CD14-positive monocyte (primary cell): ENCODE measurements around the gene HES2. TPM values are rescaled to one million over a fixed set of nuclear protein-coding genes. Genes with fewer than 3 reads are reported as not detected.
A peak's percentile ranks its signal among the peaks of the same experiment; 100 is the strongest.
"Not testable (repeated sequence)": the region's sequence is repeated elsewhere in the genome, so short reads cannot be mapped to it uniquely, and the experiment has no call there.

Experiments
- DNase-seq, 3 donors: peaks; one replicate each; pipeline ENCODE4 v3.0.0-alpha.2; 2011 to 2022
- H2AFZ ChIP-seq: 2 replicates; pipeline ENCODE4 v1.6.0; 2012; ENCODE audit warnings: mild to moderate bottlenecking, low read depth, low read length, inconsistent platforms; ENCODE audit not compliant: insufficient read depth, poor library complexity, severe bottlenecking
- H3K27ac ChIP-seq, 2 donors: 1 replicate in 1 of 2; 2 replicates in 1 of 2; pipeline ENCODE4 v1.5.1; 2012 to 2013; ENCODE audit warnings: low read length in 2 of 2, control low read depth in 1 of 2, inconsistent platforms in 1 of 2, low read depth in 1 of 2, mild to moderate bottlenecking in 1 of 2
- H3K27me3 ChIP-seq, 2 donors: one replicate each; pipeline versions ENCODE4 v1.6.0 to v1.6.1; 2011 to 2013; ENCODE audit warnings: low read length in 2 of 2; ENCODE audit not compliant: control insufficient read depth in 2 of 2, insufficient read depth in 2 of 2
- H3K36me3 ChIP-seq, 2 donors: replicated peaks in 1 of 2; 1 replicate in 1 of 2; 2 replicates in 1 of 2; pipeline versions ENCODE4 v1.5.1 to v1.6.1; 2012 to 2013; ENCODE audit warnings: low read length in 2 of 2, control low read depth in 1 of 2, inconsistent platforms in 1 of 2, mild to moderate bottlenecking in 1 of 2; ENCODE audit not compliant: insufficient read depth in 2 of 2, control insufficient read depth in 1 of 2
- H3K4me1 ChIP-seq, 2 donors: 1 replicate in 1 of 2; 2 replicates in 1 of 2; pipeline versions ENCODE4 v1.5.1 to v1.6.1; 2012 to 2013; ENCODE audit warnings: low read length in 2 of 2, control low read depth in 1 of 2, inconsistent platforms in 1 of 2, mild to moderate bottlenecking in 1 of 2, moderate library complexity in 1 of 2; ENCODE audit not compliant: insufficient read depth in 2 of 2, control insufficient read depth in 1 of 2
- H3K4me2 ChIP-seq: replicated peaks from 2 replicates; pipeline ENCODE3; 2012; ENCODE audit warnings: low read length, moderate library complexity, mild to moderate bottlenecking; ENCODE audit not compliant: poor library complexity, severe bottlenecking; ENCODE audit errors: extremely low read depth
- H3K4me3 ChIP-seq, 3 experiments: fragments of 200-600 bp in 1 of 3; sonication (generic) in 1 of 3; replicated peaks in 1 of 3; 1 replicate in 2 of 3; 2 replicates in 1 of 3; pipeline ENCODE4 v1.5.1; 2011 to 2013; ENCODE audit warnings: low read length in 3 of 3, mild to moderate bottlenecking in 3 of 3, control low read depth in 2 of 3, low read depth in 2 of 3, inconsistent platforms in 1 of 3, moderate library complexity in 1 of 3
- H3K79me2 ChIP-seq: 2 replicates; pipeline ENCODE4 v1.6.0; 2012; ENCODE audit warnings: mild to moderate bottlenecking, control low read depth, inconsistent platforms, low read length, moderate library complexity; ENCODE audit not compliant: insufficient read depth
- H3K9ac ChIP-seq: 2 replicates; pipeline ENCODE4 v1.6.0; 2017; ENCODE audit warnings: low read length, mild to moderate bottlenecking; ENCODE audit not compliant: insufficient read depth, poor library complexity, severe bottlenecking
- H3K9me3 ChIP-seq, 2 donors: replicated peaks in 1 of 2; 1 replicate in 1 of 2; 2 replicates in 1 of 2; pipeline versions ENCODE4 v1.5.1 to v1.6.1; 2012 to 2013; ENCODE audit warnings: low read length in 2 of 2, control low read depth in 1 of 2; ENCODE audit not compliant: control insufficient read depth in 1 of 2, insufficient read depth in 1 of 2
- H4K20me1 ChIP-seq: 2 replicates; pipeline ENCODE4 v1.6.0; 2012; ENCODE audit warnings: mild to moderate bottlenecking, low read length, control low read depth, moderate library complexity; ENCODE audit not compliant: insufficient read depth
- H3K27ac Mint-ChIP-seq, 7 donors: one replicate each; pipeline ENCODE4 v1.8.0; 2020; ENCODE audit warnings: mild to moderate bottlenecking in 7 of 7, mixed read lengths in 7 of 7, moderate library complexity in 6 of 7, inconsistent platforms in 2 of 7
- H3K27me3 Mint-ChIP-seq, 3 donors: one replicate each; pipeline ENCODE4 v1.8.0; 2021 to 2022; ENCODE audit warnings: low read depth in 3 of 3, mild to moderate bottlenecking in 3 of 3, mixed read lengths in 3 of 3, moderate library complexity in 3 of 3, inconsistent platforms in 1 of 3
- H3K36me3 Mint-ChIP-seq, 2 donors: one replicate each; pipeline ENCODE4 v1.8.0; 2020; ENCODE audit warnings: mixed read lengths in 2 of 2, inconsistent platforms in 1 of 2, mild to moderate bottlenecking in 1 of 2
- H3K4me1 Mint-ChIP-seq: one replicate; pipeline ENCODE4 v1.8.0; 2020; ENCODE audit warnings: mild to moderate bottlenecking, mixed read lengths
- H3K4me3 Mint-ChIP-seq, 2 donors: one replicate each; pipeline ENCODE4 v1.8.0; 2020; ENCODE audit warnings: mild to moderate bottlenecking in 2 of 2, mixed read lengths in 2 of 2, moderate library complexity in 1 of 2
- H3K9me3 Mint-ChIP-seq, 7 donors: one replicate each; pipeline ENCODE4 v1.8.0; 2020 to 2022; ENCODE audit warnings: mixed read lengths in 7 of 7, mild to moderate bottlenecking in 6 of 7, moderate library complexity in 6 of 7, inconsistent platforms in 2 of 7
- CTCF ChIP-seq: fragments of 200-600 bp; IDR thresholded peaks from one replicate; pipeline ENCODE4 v1.8.0; 2022; ENCODE audit warnings: antibody characterized with exemption, mild to moderate bottlenecking
- WGBS: methylation state at CpG from one replicate; pipeline ENCODE4 v1.1.5; 2013; ENCODE audit warnings: missing lambda C conversion rate; ENCODE audit not compliant: insufficient coverage; 5-methylcytosine and 5-hydroxymethylcytosine counted together
- intact Hi-C, 2 donors: fragments of 100-400 bp; cut with micrococcal nuclease; formaldehyde crosslinking; loops; one replicate each; pipeline versions ENCODE4 v1.15.0 to v1.15.1; 2023
- polyA plus RNA-seq, 3 donors: library from polyadenylated mRNA; depleted of rRNA in 1 of 3; unstranded in 2 of 3; stranded (reverse) in 1 of 3; fragments of 300-500 nt in 2 of 3; fragments of >200 nt in 1 of 3; fragmentation: Illumina TruSeq in 2 of 3; gene quantifications; 1 replicate in 2 of 3; 2 replicates in 1 of 3; pipeline ENCODE4 v1.2.3, GENCODE V29; 2012 to 2021
- small RNA-seq: library from RNA; depleted of rRNA; stranded (forward); fragments of <200 nt; gene quantifications from one replicate; pipeline ENCODE3, GENCODE V24; 2012; ENCODE audit warnings: low read depth; ENCODE audit not compliant: insufficient read length

The HES2 gene
- polyA plus RNA-seq, 3 donors: not detected

GRCh38 chr1:6365047-6365446 lies 54.7 kb downstream of the HES2 start:
- TF ChIP-seq CTCF: no peak

GRCh38 chr1:6363085-6363884 lies 56.4 kb downstream of the HES2 start:
- H3K4me3 Mint-ChIP-seq, H3K36me3 Mint-ChIP-seq, H3K27me3 ChIP-seq, H3K9me3 ChIP-seq, H3K27me3 Mint-ChIP-seq, H2AFZ ChIP-seq, H4K20me1 ChIP-seq, H3K27ac Mint-ChIP-seq, H3K27ac ChIP-seq, H3K4me2 ChIP-seq, H3K9ac ChIP-seq, H3K36me3 ChIP-seq, H3K4me3 ChIP-seq, H3K79me2 ChIP-seq: not testable (repeated sequence)
- peak; percentile 84 for TF ChIP-seq CTCF
- Mint-ChIP-seq H3K9me3 (peaks cover 3 to 11% (median 8%) of the 10 kb centered on the region in 7 donors), H3K4me1 (peaks cover 22% of the 10 kb centered on the region)
- 61% methylated on average over 14 of the region's 20 CpGs for WGBS
- peaks cover 9 to 19% of the 10 kb centered on the region in 2 donors for H3K4me1 ChIP-seq
- intact Hi-C loops: loop anchor here in 1 of 2 donors (1.0 kb wide), 1 partner anchor 40 kb away; no protein-coding TSS in a partner anchor
- peak in 1 of 3 donors; percentile 8 for DNase-seq

More at GRCh38 chr1:6365047-6365446, 54.7 kb downstream of the HES2 start:
- H3K27ac ChIP-seq: no peak overlapping the region
- peaks cover 0 to 3% of the 10 kb centered on the region in 2 donors for H3K4me1 ChIP-seq
- H3K79me2 ChIP-seq: no peaks in the 10 kb centered on the region
- no peaks in the 10 kb centered on the region for H3K36me3 ChIP-seq
- no peak overlapping the region for H3K4me3 Mint-ChIP-seq
- no peak overlapping the region for H2AFZ ChIP-seq
- no peak overlapping the region for H3K9ac ChIP-seq
- DNase-seq: no peak
- H3K27me3 Mint-ChIP-seq: no peaks in the 10 kb centered on the region
- peaks cover 13% of the 10 kb centered on the region for H3K4me1 Mint-ChIP-seq
- no peaks in the 10 kb centered on the region for H3K27me3 ChIP-seq
- H3K4me3 ChIP-seq: no peak overlapping the region
- H4K20me1 ChIP-seq: no peaks in the 10 kb centered on the region
- peaks cover 0 to 9% of the 10 kb centered on the region in 2 donors for H3K36me3 Mint-ChIP-seq
- intact Hi-C loops: no loop called here
- no peak overlapping the region for H3K4me2 ChIP-seq
- peaks cover 0 to 12% of the 10 kb centered on the region in 2 donors for H3K9me3 ChIP-seq
- peak overlapping the region in 1 of 7 donors; percentile 69 for H3K27ac Mint-ChIP-seq
- WGBS: 62% methylated on average over 2 of the region's 5 CpGs
- H3K9me3 Mint-ChIP-seq: peaks cover 5 to 17% (median 12%) of the 10 kb centered on the region in 7 donors

Small RNA genes within 50 kb of the gene (small RNA-seq; reads per million reads assigned to genes)
- gene MIR4252: not detected

Other genes starting within 250 kb of the HES2 start
- gene CHD5, start 239.6 kb downstream of the HES2 start, polyA plus RNA-seq: under 1 TPM in 1 of 3 donors, not detected in 2; 0.07 TPM
- 10 to 100 TPM; 62.6 to 97.2 (median 65.6) TPM for gene RPL22, start 220.3 kb downstream of the HES2 start, polyA plus RNA-seq
- 1 to 10 TPM in 1 of 3 donors, under 1 TPM in 1, not detected in 1; 0.10 to 7.7 TPM for gene RNF207, start 213.8 kb downstream of the HES2 start, polyA plus RNA-seq
- gene ICMT, start 184.0 kb downstream of the HES2 start, polyA plus RNA-seq: 10 to 100 TPM in 2 of 3 donors, 1 to 10 TPM in 1; 6.4 to 17.3 (median 17.0) TPM
- not detected for gene HES3, start 175.7 kb downstream of the HES2 start, polyA plus RNA-seq
- under 1 TPM in 2 of 3 donors, not detected in 1; 0.04 to 0.69 TPM for gene GPR153, start 158.8 kb downstream of the HES2 start, polyA plus RNA-seq
- 1 to 10 TPM in 2 of 3 donors, under 1 TPM in 1; 0.63 to 4.3 (median 1.4) TPM for gene ACOT7, start 26.2 kb downstream of the HES2 start, polyA plus RNA-seq
- not detected for gene ESPN, start 4.9 kb upstream of the HES2 start, polyA plus RNA-seq
- gene TNFRSF25, start 46.3 kb upstream of the HES2 start, polyA plus RNA-seq: 1 to 10 TPM in 1 of 3 donors, under 1 TPM in 2; 0.33 to 3.0 (median 0.48) TPM
- gene PLEKHG5, start 71.7 kb upstream of the HES2 start, polyA plus RNA-seq: under 1 TPM in 1 of 3 donors, not detected in 2; 0.03 TPM
- 10 to 100 TPM in 1 of 3 donors, 1 to 10 TPM in 2; 3.7 to 11.5 (median 7.6) TPM for gene NOL9, start 134.6 kb upstream of the HES2 start, polyA plus RNA-seq
- not detected for gene TAS1R1, start 135.4 kb upstream of the HES2 start, polyA plus RNA-seq
- gene ZBTB48, start 160.1 kb upstream of the HES2 start, polyA plus RNA-seq: 10 to 100 TPM; 13.2 to 94.2 (median 23.0) TPM
- gene KLHL21, start 182.9 kb upstream of the HES2 start, polyA plus RNA-seq: 10 to 100 TPM in 1 of 3 donors, 1 to 10 TPM in 2; 5.9 to 31.0 (median 7.3) TPM
- 1 to 10 TPM; 1.0 to 7.3 (median 1.7) TPM for gene PHF13, start 193.8 kb upstream of the HES2 start, polyA plus RNA-seq
- 10 to 100 TPM; 10.3 to 12.8 (median 10.3) TPM for gene THAP3, start 204.9 kb upstream of the HES2 start, polyA plus RNA-seq